IMR-90 (cell line): ENCODE results near the gene SLBP. TPM values are rescaled to one million over a fixed set of nuclear protein-coding genes. Genes with fewer than 3 reads are reported as not detected.

Experiments used
- ATAC-seq: fragments of 200-7000 bp; cut with Tn5 transposase; 2 replicates; pipeline ENCODE4 v1.9.1; 2020; ENCODE audit warnings: low read depth, mild to moderate bottlenecking, moderate library complexity
- BruUV-seq: library from RNA; stranded (reverse); fragments of 400-500 nt; replicated peaks from 2 replicates; lab custom pipeline; 2021; lab: Mats Ljungman, UMichigan
- CTCF ChIA-PET: fragments of 300-600 bp; formaldehyde crosslinking; extraction: SDS; loops from one replicate; lab custom pipeline; 2021; ENCODE audit warnings: antibody characterized with exemption; lab: Yijun Ruan, JAX
- POLR2A ChIA-PET: fragments of 300-600 bp; sonication (Branson Sonifier 250); formaldehyde crosslinking; loops from one replicate; lab custom pipeline; 2022; ENCODE audit warnings: antibody characterized with exemption; ENCODE audit not compliant: unreplicated experiment; lab: Charles Lee
- DNase-seq: peaks from one replicate; pipeline ENCODE4 v3.0.0; 2013
- H2AFZ ChIP-seq: replicated peaks from 2 replicates; pipeline ENCODE3; 2013; ENCODE audit warnings: low read length, mild to moderate bottlenecking; ENCODE audit not compliant: poor library complexity
- H2AK5ac ChIP-seq: 2 replicates; pipeline ENCODE4 v1.6.1; 2013; ENCODE audit warnings: low read depth, low read length, inconsistent platforms
- H2AK9ac ChIP-seq: replicated peaks from 2 replicates; pipeline ENCODE3; 2013; ENCODE audit warnings: mild to moderate bottlenecking, low read depth, low read length, moderate library complexity; ENCODE audit not compliant: poor library complexity
- H2BK120ac ChIP-seq: 2 replicates; pipeline ENCODE4 v1.6.1; 2013; ENCODE audit warnings: low read depth, low read length, inconsistent platforms
- H2BK15ac ChIP-seq: 3 replicates; pipeline ENCODE4 v1.6.1; 2013; ENCODE audit warnings: low read depth, low read length, inconsistent platforms
- H2BK20ac ChIP-seq: 2 replicates; pipeline ENCODE4 v1.6.1; 2013; ENCODE audit warnings: low read depth, mild to moderate bottlenecking, inconsistent platforms, low read length, moderate library complexity
- H2BK5ac ChIP-seq: 2 replicates; pipeline ENCODE4 v1.6.1; 2013; ENCODE audit warnings: mild to moderate bottlenecking, low read depth, low read length, inconsistent platforms; ENCODE audit not compliant: poor library complexity, severe bottlenecking
- H3K14ac ChIP-seq: replicated peaks from 2 replicates; pipeline ENCODE4 v1.6.1; 2013; ENCODE audit warnings: low read depth, low read length, inconsistent platforms
- H3K18ac ChIP-seq: 2 replicates; pipeline ENCODE4 v1.6.1; 2013; ENCODE audit warnings: low read depth, low read length, control low read depth
- H3K23ac ChIP-seq: 2 replicates; pipeline ENCODE4 v1.6.1; 2013; ENCODE audit warnings: low read depth, low read length, inconsistent platforms
- H3K27ac ChIP-seq: 2 replicates; pipeline ENCODE4 v1.5.1; 2013; ENCODE audit warnings: mild to moderate bottlenecking, control low read depth, low read length; ENCODE audit not compliant: insufficient read depth
- H3K27me3 ChIP-seq: 2 replicates; pipeline ENCODE4 v1.6.1; 2013; ENCODE audit warnings: low read length; ENCODE audit not compliant: control insufficient read depth, insufficient read depth
- H3K36me3 ChIP-seq: 2 replicates; pipeline ENCODE4 v1.6.1; 2013; ENCODE audit warnings: low read length, mixed read lengths; ENCODE audit not compliant: control insufficient read depth, insufficient read depth
- H3K4ac ChIP-seq: 2 replicates; pipeline ENCODE4 v1.6.1; 2013; ENCODE audit warnings: low read depth, low read length, inconsistent platforms
- H3K4me1 ChIP-seq: 2 replicates; pipeline ENCODE4 v1.6.1; 2013; ENCODE audit warnings: low read length, mixed read lengths; ENCODE audit not compliant: control insufficient read depth, insufficient read depth
- H3K4me2 ChIP-seq: 2 replicates; pipeline ENCODE4 v1.6.1; 2013; ENCODE audit warnings: low read depth, mild to moderate bottlenecking, control low read depth, low read length, moderate library complexity
- H3K4me3 ChIP-seq: 2 replicates; pipeline ENCODE4 v1.5.1; 2013; ENCODE audit warnings: low read depth, mild to moderate bottlenecking, control low read depth, low read length, moderate library complexity; ENCODE audit not compliant: insufficient read depth
- H3K56ac ChIP-seq: 2 replicates; pipeline ENCODE4 v1.6.1; 2013; ENCODE audit warnings: low read length, inconsistent platforms; ENCODE audit not compliant: insufficient read depth; ENCODE audit errors: extremely low read depth
- H3K79me1 ChIP-seq, 2 experiments: 2 replicates each; pipeline ENCODE4 v1.6.1; 2013; ENCODE audit warnings: low read length in 2 of 2, inconsistent platforms in 1 of 2, low read depth in 1 of 2
- H3K9ac ChIP-seq: 2 replicates; pipeline ENCODE4 v1.6.1; 2013; ENCODE audit warnings: low read depth, low read length, control low read depth
- H3K9me1 ChIP-seq: 2 replicates; pipeline ENCODE4 v1.6.1; 2013; ENCODE audit warnings: low read length, inconsistent platforms; ENCODE audit not compliant: insufficient read depth
- H3K9me3 ChIP-seq: 2 replicates; pipeline ENCODE4 v1.6.1; 2013; ENCODE audit warnings: low read length; ENCODE audit not compliant: control insufficient read depth, insufficient read depth
- H4K20me1 ChIP-seq: 2 replicates; pipeline ENCODE4 v1.6.1; 2013; ENCODE audit warnings: low read length, inconsistent platforms; ENCODE audit not compliant: insufficient read depth
- H4K5ac ChIP-seq: 2 replicates; pipeline ENCODE4 v1.6.1; 2013; ENCODE audit warnings: mild to moderate bottlenecking, low read depth, low read length, control low read depth
- H4K8ac ChIP-seq, 2 experiments: 2 replicates each; pipeline ENCODE4 v1.6.1; 2013; ENCODE audit warnings: low read depth in 2 of 2, low read length in 2 of 2, control low read depth in 1 of 2, inconsistent platforms in 1 of 2
- H4K91ac ChIP-seq: 2 replicates; pipeline ENCODE4 v1.6.1; 2013; ENCODE audit warnings: low read depth, low read length, inconsistent platforms; ENCODE audit not compliant: insufficient read depth
- CEBPB ChIP-seq: IDR thresholded peaks from 2 replicates; pipeline ENCODE4 v1.6.1; 2012; ENCODE audit warnings: low read depth, low read length, improper control_type of control experiment
- CHD1 ChIP-seq: IDR thresholded peaks from 2 replicates; pipeline ENCODE4 v1.6.1; 2012; ENCODE audit warnings: low read depth, low read length, improper control_type of control experiment
- CTCF ChIP-seq: conservative IDR thresholded peaks from 2 replicates; pipeline ENCODE4 v1.5.1; 2012; ENCODE audit warnings: mild to moderate bottlenecking, low read depth, low read length, improper control_type of control experiment
- ELK1 ChIP-seq: fragments of 150-350 bp; IDR thresholded peaks from 2 replicates; pipeline ENCODE4 v1.6.1; 2016; ENCODE audit warnings: low read depth, mild to moderate bottlenecking, low read length, moderate library complexity, borderline replicate concordance
- FOS ChIP-seq: fragments of 150-350 bp; IDR thresholded peaks from 2 replicates; pipeline ENCODE4 v1.6.1; 2016; ENCODE audit warnings: low read depth, low read length
- MAFK ChIP-seq: IDR thresholded peaks from 2 replicates; pipeline ENCODE4 v1.6.1; 2012; ENCODE audit warnings: low read depth, low read length, improper control_type of control experiment
- RAD21 ChIP-seq: IDR thresholded peaks from 2 replicates; pipeline ENCODE4 v1.6.1; 2012; ENCODE audit warnings: low read length, improper control_type of control experiment
- RCOR1 ChIP-seq: IDR thresholded peaks from 2 replicates; pipeline ENCODE4 v1.6.1; 2012; ENCODE audit warnings: mild to moderate bottlenecking, low read length, improper control_type of control experiment; ENCODE audit not compliant: insufficient replicate concordance
- USF2 ChIP-seq: fragments of 150-350 bp; IDR thresholded peaks from 2 replicates; pipeline ENCODE4 v1.6.1; 2017; ENCODE audit warnings: mild to moderate bottlenecking, antibody characterized with exemption, low read length, low read depth
- WGBS, 2 experiments: methylation state at CpG; one replicate each; pipeline versions ENCODE4 v1.1.5 to v1.1.7; 2013; ENCODE audit warnings: missing lambda C conversion rate in 2 of 2; ENCODE audit not compliant: insufficient read length in 1 of 2; ENCODE audit errors: extremely low coverage in 2 of 2; 5-methylcytosine and 5-hydroxymethylcytosine counted together
- dilution Hi-C: fragments of 300-500 bp; cut with HindIII; formaldehyde crosslinking; loops from one replicate; pipeline ENCODE4 v1.14.3; 2018; ENCODE audit warnings: low sequenced_read_pairs; ENCODE audit not compliant: unreplicated experiment
- in situ Hi-C: fragments of 300-500 bp; cut with MboI; formaldehyde crosslinking; loops from 3 replicates; pipeline ENCODE4 v1.14.3; 2019; ENCODE audit warnings: low sequenced_read_pairs, inconsistent platforms, mixed read lengths
- intact Hi-C: fragments of 100-400 bp; cut with micrococcal nuclease; formaldehyde crosslinking; loops from 2 replicates; pipeline ENCODE4 v1.10.0; 2022
- polyA plus RNA-seq, 3 experiments: library from polyadenylated mRNA; depleted of rRNA; stranded (reverse); fragments of >200 nt; gene quantifications; 2 replicates each; pipeline ENCODE4 v1.2.3, GENCODE V29; 2012; ENCODE audit warnings: low replicate concordance in 1 of 3
- total RNA-seq: library from RNA; depleted of rRNA; stranded (reverse); fragments of >200 nt; gene quantifications from 2 replicates; pipeline ENCODE4 v1.2.3, GENCODE V29; 2012

The SLBP gene
- total and polyA plus RNA-seq, 2 of the 4 experiments (the other 2 are of a cell fraction): 64.9 to 66.1 TPM

GRCh38 chr4:1654216-1654955, 57.7 kb downstream of the SLBP start:
- H2AK9ac ChIP-seq: no peak overlapping the region
- CTCF ChIA-PET: no interaction called here
- BruUV-seq: no TSS peak
- H3K14ac ChIP-seq: no peak overlapping the region
- H3K4me3 ChIP-seq: no peak overlapping the region
- POLR2A ChIA-PET: no interaction called here
- no peaks in the 10 kb centered on the region for H3K36me3 ChIP-seq
- H4K8ac ChIP-seq: no peak overlapping the region
- H4K91ac ChIP-seq: no peak overlapping the region
- no peak overlapping the region for H2AFZ ChIP-seq
- H3K56ac ChIP-seq: no peak overlapping the region
- no peak overlapping the region for H3K27ac ChIP-seq
- H3K9me1 ChIP-seq: peaks cover 14% of the 10 kb centered on the region
- DNase-seq (no peak), ATAC-seq (no peak)
- in situ Hi-C loops: no loop called here
- H4K20me1 ChIP-seq: peaks cover 4% of the 10 kb centered on the region
- H3K23ac ChIP-seq: no peak overlapping the region
- TF ChIP-seq CTCF (no peak), CHD1 (no peak), RCOR1 (no peak), CEBPB (no peak), RAD21 (no peak), USF2 (no peak), MAFK (no peak), FOS (no peak), ELK1 (no peak)
- H3K4me1 ChIP-seq: no peaks in the 10 kb centered on the region
- no peak overlapping the region for H3K9ac ChIP-seq
- H2BK120ac ChIP-seq: no peak overlapping the region
- peaks cover 0 to 4% of the 10 kb centered on the region in 2 experiments; a peak in 1 of 4 replicates for H3K79me1 ChIP-seq
- dilution Hi-C loops: no loop called here
- 92% methylated on average over 11 of the region's 23 CpGs; no CpG with 5 or more reads in 1 of the 2 experiments for WGBS, 2 experiments
- H3K9me3 ChIP-seq: no peaks in the 10 kb centered on the region
- H3K18ac ChIP-seq: no peak overlapping the region
- H3K27me3 ChIP-seq: no peaks in the 10 kb centered on the region
- no peak overlapping the region for H4K5ac ChIP-seq
- no peak overlapping the region for H3K4me2 ChIP-seq
- no peak overlapping the region for H3K4ac ChIP-seq
- H2BK5ac ChIP-seq: no peak overlapping the region
- intact Hi-C loops: no loop called here
- no peak overlapping the region for H2BK20ac ChIP-seq
- H2BK15ac ChIP-seq: no peak overlapping the region
- H2AK5ac ChIP-seq: no peak overlapping the region
